Stimulated activated naive CD8-positive, alpha-beta T cell treated with anti-CD3 and anti-CD28 coated beads, Interleukin-15, Interleukin-2, amounts not matched to agents 100 ng/mL and 50 ng/mL, for 24 hours (primary cell): ENCODE data around the gene KAZN.

Experiments used
- H3K27ac Mint-ChIP-seq: one replicate; pipeline ENCODE4 v1.8.0; 2021; ENCODE audit warnings: mild to moderate bottlenecking, mixed read lengths
- H3K27me3 Mint-ChIP-seq: one replicate; pipeline ENCODE4 v1.8.0; 2021; ENCODE audit warnings: mixed read lengths
- H3K36me3 Mint-ChIP-seq: one replicate; pipeline ENCODE4 v1.8.0; 2021; ENCODE audit warnings: low read depth, mixed read lengths
- H3K4me1 Mint-ChIP-seq: one replicate; pipeline ENCODE4 v1.8.0; 2021; ENCODE audit warnings: low read depth, mixed read lengths
- H3K4me3 Mint-ChIP-seq: one replicate; pipeline ENCODE4 v1.8.0; 2021; ENCODE audit warnings: mild to moderate bottlenecking, mixed read lengths
- H3K9me3 Mint-ChIP-seq: one replicate; pipeline ENCODE4 v1.8.0; 2021; ENCODE audit warnings: mixed read lengths

The KAZN gene

GRCh38 chr1:15023205-15023604 is 424.7 kb downstream of the KAZN start:
- H3K27ac Mint-ChIP-seq, result no peak overlapping the region
- no peak overlapping the region for H3K4me3 Mint-ChIP-seq
- H3K27me3 Mint-ChIP-seq, result no peaks in the 10 kb centered on the region
- no peaks in the 10 kb centered on the region for H3K36me3 Mint-ChIP-seq
- H3K4me1 Mint-ChIP-seq, result no peaks in the 10 kb centered on the region
- no peaks in the 10 kb centered on the region for H3K9me3 Mint-ChIP-seq

DNA sequence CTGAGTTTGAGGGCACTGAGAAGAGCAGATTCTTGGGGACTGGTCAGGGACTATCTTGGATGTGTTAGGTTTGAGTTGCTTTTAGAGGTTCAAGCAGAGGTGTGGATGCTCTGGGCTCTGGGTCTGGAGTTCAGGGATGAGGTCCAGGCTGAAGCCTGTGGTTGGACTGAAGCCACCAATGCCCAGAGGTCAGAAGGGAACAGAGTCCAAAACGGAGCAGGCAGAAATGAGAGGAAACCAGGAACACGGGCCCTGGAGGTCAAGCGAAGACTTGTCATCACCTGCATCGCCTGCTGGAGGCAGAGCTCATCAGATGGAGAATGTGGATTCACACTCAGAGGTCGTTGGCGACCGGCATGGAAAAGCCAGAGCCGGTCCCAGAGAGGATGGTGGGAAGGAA is 425.5 kb downstream of the KAZN start:
- no peaks in the 10 kb centered on the region for H3K4me1 Mint-ChIP-seq
- H3K9me3 Mint-ChIP-seq, result no peaks in the 10 kb centered on the region
- no peaks in the 10 kb centered on the region for H3K27me3 Mint-ChIP-seq
- H3K36me3 Mint-ChIP-seq, result no peaks in the 10 kb centered on the region
- H3K27ac Mint-ChIP-seq, result no peak overlapping the region
- H3K4me3 Mint-ChIP-seq, result no peak overlapping the region

DNA sequence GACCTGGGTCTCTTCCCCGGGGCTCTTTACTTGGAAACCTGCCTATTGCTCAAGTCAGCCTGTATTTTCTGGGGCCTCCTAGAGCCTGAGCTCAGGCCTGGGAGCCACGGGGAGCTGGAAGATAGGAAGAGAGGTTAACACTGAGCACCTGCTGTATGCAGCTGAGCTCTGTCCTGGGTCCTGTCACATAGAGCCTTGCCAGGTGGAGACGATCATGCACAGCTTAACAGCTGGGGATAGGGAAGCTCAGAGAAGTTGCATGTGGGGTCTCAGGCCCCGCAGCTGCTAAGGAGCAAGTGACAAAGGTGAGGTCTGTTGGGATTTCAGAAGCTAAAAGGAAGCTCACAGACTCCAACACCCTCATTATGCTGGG is 427.6 kb downstream of the KAZN start:
- Mint-ChIP-seq H3K4me3 (no peak overlapping the region), H3K27ac (no peak overlapping the region)

DNA sequence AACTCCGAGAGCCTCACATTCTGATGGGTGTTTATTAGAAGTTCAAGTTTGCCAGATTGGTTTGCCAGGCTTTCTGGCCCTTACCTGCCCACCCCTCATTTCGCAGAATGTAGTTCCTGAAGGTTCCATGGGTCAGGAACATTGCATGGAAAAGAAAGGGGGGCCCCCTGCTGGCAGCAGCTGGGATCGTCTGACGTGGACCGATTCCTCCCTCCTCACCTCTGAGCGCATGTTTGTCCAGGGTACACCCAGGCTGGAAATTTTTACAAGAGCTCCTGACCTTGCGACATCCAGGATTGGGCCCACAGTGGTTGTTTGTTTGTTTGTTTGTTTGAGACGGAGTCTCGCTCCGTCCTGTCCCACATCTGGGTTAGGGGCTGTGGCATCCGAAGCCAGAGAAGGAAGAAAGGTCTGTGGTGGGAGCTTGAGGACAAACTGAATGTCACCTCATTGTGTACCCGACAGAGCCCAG is 429.1 kb downstream of the KAZN start:
- Mint-ChIP-seq H3K4me3 (no peak overlapping the region), H3K36me3 (no peaks in the 10 kb centered on the region), H3K4me1 (no peaks in the 10 kb centered on the region), H3K9me3 (no peaks in the 10 kb centered on the region), H3K27ac (no peak overlapping the region), H3K27me3 (no peaks in the 10 kb centered on the region)

More for the DNA sequence above, 427.6 kb downstream of the KAZN start:
- no peaks in the 10 kb centered on the region for H3K36me3 Mint-ChIP-seq
- no peaks in the 10 kb centered on the region for H3K9me3 Mint-ChIP-seq
- no peaks in the 10 kb centered on the region for H3K4me1 Mint-ChIP-seq
- H3K27me3 Mint-ChIP-seq, result no peaks in the 10 kb centered on the region

DNA sequence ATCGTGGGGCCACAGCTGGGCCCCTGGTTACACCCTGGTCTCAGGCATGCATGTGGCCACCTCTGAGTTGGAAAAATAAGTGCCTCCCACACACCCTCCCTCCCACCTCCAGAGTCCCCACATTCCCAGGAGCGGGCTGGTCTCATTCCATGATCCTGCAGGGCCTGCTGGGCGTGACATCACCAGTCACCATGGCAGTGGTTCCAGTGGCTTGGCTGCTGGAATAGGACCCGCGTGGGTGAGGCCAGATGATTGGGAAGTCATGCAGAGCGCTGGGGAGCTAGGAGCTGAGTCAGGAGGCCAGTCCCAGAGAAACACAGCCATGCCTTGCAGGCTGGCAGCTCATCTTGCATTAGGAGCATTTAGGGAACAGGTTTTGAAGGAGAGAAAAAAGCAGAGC is 429.6 kb downstream of the KAZN start:
- no peak overlapping the region for H3K27ac Mint-ChIP-seq
- H3K9me3 Mint-ChIP-seq, result no peaks in the 10 kb centered on the region
- H3K36me3 Mint-ChIP-seq, result no peaks in the 10 kb centered on the region
- no peaks in the 10 kb centered on the region for H3K4me1 Mint-ChIP-seq
- no peak overlapping the region for H3K4me3 Mint-ChIP-seq
- H3K27me3 Mint-ChIP-seq, result no peaks in the 10 kb centered on the region

GRCh38 chr1:15028616-15029015 is 430.1 kb downstream of the KAZN start:
- Mint-ChIP-seq H3K4me1 (peaks cover 2% of the 10 kb centered on the region), H3K4me3 (no peak overlapping the region), H3K27ac (no peak overlapping the region), H3K36me3 (no peaks in the 10 kb centered on the region), H3K9me3 (no peaks in the 10 kb centered on the region), H3K27me3 (no peaks in the 10 kb centered on the region)

DNA sequence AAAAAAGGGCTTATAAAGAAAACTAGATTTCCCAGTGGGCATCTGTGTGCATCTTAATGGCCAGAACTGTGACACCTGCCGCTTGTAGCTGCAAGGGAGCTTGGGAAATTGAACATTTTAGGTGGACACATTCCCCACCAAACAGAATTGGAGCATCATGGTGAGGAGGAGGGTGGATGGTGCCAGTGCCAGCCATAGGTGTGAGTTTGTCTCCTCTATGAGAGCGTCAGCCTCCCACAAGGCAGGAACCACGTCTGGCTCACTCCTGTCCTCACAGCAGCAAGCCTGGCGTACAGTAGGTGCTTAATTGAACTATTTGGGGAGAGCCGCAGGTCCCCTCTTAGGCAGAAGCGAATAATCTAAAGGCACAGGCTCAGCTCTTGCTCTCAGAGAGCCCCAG is 430.6 kb downstream of the KAZN start:
- H3K27ac Mint-ChIP-seq, result no peak overlapping the region
- H3K27me3 Mint-ChIP-seq, result no peaks in the 10 kb centered on the region
- no peak overlapping the region for H3K4me3 Mint-ChIP-seq
- no peaks in the 10 kb centered on the region for H3K36me3 Mint-ChIP-seq
- H3K9me3 Mint-ChIP-seq, result no peaks in the 10 kb centered on the region
- peaks cover 6% of the 10 kb centered on the region for H3K4me1 Mint-ChIP-seq

GRCh38 chr1:15029786-15030185 is 431.3 kb downstream of the KAZN start:
- Mint-ChIP-seq H3K36me3 (no peaks in the 10 kb centered on the region), H3K4me1 (peaks cover 8% of the 10 kb centered on the region), H3K9me3 (no peaks in the 10 kb centered on the region), H3K4me3 (no peak overlapping the region), H3K27me3 (no peaks in the 10 kb centered on the region), H3K27ac (no peak overlapping the region)

- Mint-ChIP-seq H3K9me3 (no peaks in the 10 kb centered on the region), H3K36me3 (no peaks in the 10 kb centered on the region), H3K27me3 (no peaks in the 10 kb centered on the region), H3K4me3 (no peak overlapping the region), H3K4me1 (peaks cover 8% of the 10 kb centered on the region), H3K27ac (no peak overlapping the region)
These were observed 432.9 kb downstream of the KAZN start for GRCh38 chr1:15031251-15031933.

DNA sequence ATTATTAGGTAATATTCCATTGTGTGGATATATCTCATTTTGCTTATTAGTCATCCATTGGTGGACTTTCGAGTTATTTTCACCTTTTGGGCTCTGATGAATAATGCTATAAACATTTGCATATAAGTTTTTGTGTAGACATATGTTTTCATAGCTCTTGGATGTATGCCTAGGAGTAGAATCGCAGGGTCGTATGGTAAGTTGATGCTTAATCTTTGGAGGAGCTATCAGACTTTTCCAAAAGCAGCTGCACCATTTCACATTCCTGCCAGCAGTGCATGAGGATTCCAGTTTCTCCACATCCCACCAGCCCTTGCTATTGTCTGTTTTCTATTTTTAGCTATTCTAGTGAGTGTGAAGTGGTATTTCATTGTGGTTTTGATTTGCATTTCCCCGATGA is 434.8 kb downstream of the KAZN start:
- Mint-ChIP-seq H3K9me3 (no peaks in the 10 kb centered on the region), H3K27me3 (no peaks in the 10 kb centered on the region), H3K27ac (no peak overlapping the region), H3K36me3 (no peaks in the 10 kb centered on the region), H3K4me3 (no peak overlapping the region), H3K4me1 (peaks cover 8% of the 10 kb centered on the region)

- peaks cover 8% of the 10 kb centered on the region for H3K4me1 Mint-ChIP-seq
- H3K27me3 Mint-ChIP-seq, result no peaks in the 10 kb centered on the region
- no peaks in the 10 kb centered on the region for H3K36me3 Mint-ChIP-seq
- no peaks in the 10 kb centered on the region for H3K9me3 Mint-ChIP-seq
- no peak overlapping the region for H3K4me3 Mint-ChIP-seq
- H3K27ac Mint-ChIP-seq, result no peak overlapping the region
These were observed 436.2 kb downstream of the KAZN start for GRCh38 chr1:15034656-15035055.

DNA sequence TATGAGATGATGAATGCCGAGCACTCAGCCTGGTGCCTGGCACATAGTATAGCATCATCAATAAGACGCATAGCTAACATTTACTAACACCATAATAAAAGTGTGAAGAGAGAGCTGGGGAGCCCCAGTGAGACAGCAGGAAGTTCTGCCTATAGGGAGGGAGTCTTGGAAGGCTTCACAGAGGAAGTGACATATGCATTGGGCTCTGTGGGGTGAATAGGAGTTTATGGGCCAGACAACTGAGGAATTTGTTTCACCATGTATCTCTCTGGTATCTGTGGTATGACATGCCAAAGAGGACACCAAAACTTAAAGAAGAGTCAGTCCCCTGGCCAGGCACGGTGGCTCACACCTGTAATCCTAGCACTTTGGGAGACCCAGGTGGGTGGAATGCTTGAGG is 436.8 kb downstream of the KAZN start:
- Mint-ChIP-seq H3K27me3 (no peaks in the 10 kb centered on the region), H3K27ac (no peak overlapping the region), H3K4me1 (peaks cover 8% of the 10 kb centered on the region), H3K4me3 (no peak overlapping the region), H3K36me3 (no peaks in the 10 kb centered on the region), H3K9me3 (no peaks in the 10 kb centered on the region)

- H3K9me3 Mint-ChIP-seq, result no peaks in the 10 kb centered on the region
- no peaks in the 10 kb centered on the region for H3K27me3 Mint-ChIP-seq
- H3K27ac Mint-ChIP-seq, result no peak overlapping the region
- no peak overlapping the region for H3K4me3 Mint-ChIP-seq
- H3K4me1 Mint-ChIP-seq, result peaks cover 8% of the 10 kb centered on the region
- H3K36me3 Mint-ChIP-seq, result no peaks in the 10 kb centered on the region
These were observed 437.6 kb downstream of the KAZN start for GRCh38 chr1:15036101-15036500.

GRCh38 chr1:15038232-15039016 is 439.9 kb downstream of the KAZN start:
- Mint-ChIP-seq H3K4me1 (peaks cover 8% of the 10 kb centered on the region), H3K4me3 (no peak overlapping the region), H3K36me3 (no peaks in the 10 kb centered on the region)

DNA sequence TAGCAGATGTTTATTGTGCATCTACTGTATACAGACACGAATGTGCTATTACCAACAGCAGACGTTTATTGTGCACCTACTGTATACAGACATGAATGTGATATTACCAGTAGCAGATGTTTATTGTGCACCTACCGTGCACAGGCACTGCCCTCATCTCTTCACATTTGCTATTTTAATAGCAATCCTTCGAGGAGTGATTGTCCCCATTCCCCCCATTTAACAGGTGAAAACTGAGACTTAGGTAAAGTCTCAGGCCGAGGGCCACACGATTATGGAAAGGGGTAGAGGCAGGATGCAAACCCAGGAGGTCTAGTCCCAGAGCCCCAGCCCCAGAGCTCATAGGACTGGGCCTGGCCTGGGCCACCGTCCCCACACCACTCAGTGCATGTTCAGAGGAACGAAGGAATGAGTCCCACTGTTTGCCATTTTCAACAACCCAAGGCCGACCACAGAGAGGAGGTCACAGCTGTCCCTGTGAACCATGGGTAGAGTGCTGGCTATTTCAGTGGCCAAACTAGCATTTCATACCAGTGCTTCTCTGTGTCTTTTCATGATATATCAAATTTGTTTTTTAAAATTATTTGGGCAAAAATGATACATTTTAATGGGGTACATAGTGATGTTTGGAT is 440.6 kb downstream of the KAZN start:
- no peak overlapping the region for H3K4me3 Mint-ChIP-seq
- H3K27me3 Mint-ChIP-seq, result no peaks in the 10 kb centered on the region
- H3K4me1 Mint-ChIP-seq, result peaks cover 1% of the 10 kb centered on the region
- no peaks in the 10 kb centered on the region for H3K36me3 Mint-ChIP-seq
- H3K9me3 Mint-ChIP-seq, result no peaks in the 10 kb centered on the region
- no peak overlapping the region for H3K27ac Mint-ChIP-seq

More at GRCh38 chr1:15038232-15039016, 439.9 kb downstream of the KAZN start:
- H3K27ac Mint-ChIP-seq, result no peak overlapping the region
- H3K9me3 Mint-ChIP-seq, result no peaks in the 10 kb centered on the region
- H3K27me3 Mint-ChIP-seq, result no peaks in the 10 kb centered on the region
